ENCODE results near the gene PEX16. TPM values are rescaled to one million over a fixed set of nuclear protein-coding genes. Genes with fewer than 3 reads are reported as not detected.

PEX16 gene
- total RNA-seq, 1 donor, result 14.6 TPM

- DNase-seq (ENCODE audit: low read depth), result no peak
- no peak for TF ChIP-seq CTCF (IDR thresholded peaks at IDR 0.05; ENCODE audit: insufficient read depth, low read length)
- H3K4me3 ChIP-seq (ENCODE audit: low read depth, low read length), result no peak overlapping the region
Observed at GRCh38 chr11:45860764-45861510, 56.7 kb downstream of the PEX16 start.

GRCh38 chr11:45860348-45860747 lies 57.3 kb downstream of the PEX16 start:
- DNase-seq (ENCODE audit: low read depth), result no peak
- H3K4me3 ChIP-seq (ENCODE audit: low read depth, low read length), result no peak overlapping the region
- TF ChIP-seq CTCF (IDR thresholded peaks at IDR 0.05; ENCODE audit: insufficient read depth, low read length), result no peak

Other genes starting within 250 kb of the PEX16 start
- 2.7 and 6.2 TPM in 2 replicates for gene SLC35C1, start 112.7 kb downstream of the PEX16 start, total RNA-seq (ENCODE audit: low replicate concordance)
- 12.6 and 19.6 TPM in 2 replicates for gene CRY2, start 70.4 kb downstream of the PEX16 start, total RNA-seq (ENCODE audit: low replicate concordance)
- 8.0 and 8.1 TPM in 2 replicates for gene MAPK8IP1, start 32.2 kb downstream of the PEX16 start, total RNA-seq (ENCODE audit: low replicate concordance)
- 1.6 TPM in 1 of 2 replicates, not detected in the other for gene FREY1, start 10.6 kb downstream of the PEX16 start, total RNA-seq (ENCODE audit: low replicate concordance)
- gene LARGE2, start 4.8 kb upstream of the PEX16 start, total RNA-seq (ENCODE audit: low replicate concordance), result not detected in 2 replicates
- 22.5 and 24.0 TPM in 2 replicates for gene PHF21A, start 203.6 kb upstream of the PEX16 start, total RNA-seq (ENCODE audit: low replicate concordance)